PC-9 (cell line): ENCODE measurements around the gene LEPR. TPM values are rescaled to one million over a fixed set of nuclear protein-coding genes. Genes with fewer than 3 reads are reported as not detected.

Experiments used
- BruUV-seq: library from RNA; stranded (reverse); fragments of 400-500 nt; replicated peaks from 2 replicates; lab custom pipeline; 2021; lab: Mats Ljungman, UMichigan
- CTCF ChIA-PET: fragments of 300-600 bp; sonication (Branson Sonifier 250); formaldehyde crosslinking; loops from one replicate; lab custom pipeline; 2022; ENCODE audit warnings: antibody characterized with exemption; lab: Charles Lee
- POLR2A ChIA-PET: fragments of 300-600 bp; sonication (Branson Sonifier 250); formaldehyde crosslinking; loops from one replicate; lab custom pipeline; 2022; ENCODE audit warnings: antibody characterized with exemption; ENCODE audit not compliant: unreplicated experiment; lab: Charles Lee
- DNase-seq, 2 experiments: peaks; one replicate each; pipeline versions ENCODE4 v3.0.0 to v3.0.0-alpha.2; 2015 to 2022; ENCODE audit warnings: mixed read lengths in 1 of 2
- H2AFZ ChIP-seq: fragments of 200-600 bp; sonication (generic); 2 replicates; pipeline ENCODE4 v1.8.1; 2017; ENCODE audit warnings: antibody characterized with exemption
- H3F3A ChIP-seq: fragments of 200-600 bp; sonication (generic); 2 replicates; pipeline ENCODE4 v1.8.1; 2017; ENCODE audit warnings: antibody characterized with exemption, mild to moderate bottlenecking, low read depth; ENCODE audit not compliant: insufficient read depth
- H3K27ac ChIP-seq: fragments of 200-600 bp; sonication (generic); 2 replicates; pipeline ENCODE4 v1.6.1; 2016; ENCODE audit warnings: mixed run types
- H3K27me3 ChIP-seq: fragments of 200-600 bp; sonication (generic); 2 replicates; pipeline ENCODE4 v1.6.1; 2016; ENCODE audit warnings: low read depth, mixed run types; ENCODE audit not compliant: insufficient read depth
- H3K36me3 ChIP-seq: fragments of 200-600 bp; sonication (generic); 2 replicates; pipeline ENCODE4 v1.6.1; 2016; ENCODE audit warnings: low read depth, mixed run types
- H3K4me1 ChIP-seq: fragments of 200-600 bp; sonication (generic); replicated peaks from 2 replicates; pipeline ENCODE4 v1.6.1; 2016; ENCODE audit warnings: mixed run types; ENCODE audit not compliant: insufficient read depth
- H3K4me2 ChIP-seq: fragments of 200-600 bp; sonication (generic); 2 replicates; pipeline ENCODE4 v1.6.1; 2017; ENCODE audit warnings: mixed run types
- H3K4me3 ChIP-seq: fragments of 200-600 bp; sonication (generic); 2 replicates; pipeline ENCODE4 v1.6.1; 2016; ENCODE audit warnings: mixed run types
- H3K79me2 ChIP-seq: fragments of 200-600 bp; sonication (generic); 2 replicates; pipeline ENCODE4 v1.6.1; 2017; ENCODE audit warnings: low read depth, mixed run types
- H3K9me2 ChIP-seq: fragments of 200-600 bp; sonication (generic); 2 replicates; pipeline ENCODE4 v1.8.1; 2017; ENCODE audit warnings: mild to moderate bottlenecking; ENCODE audit not compliant: insufficient read depth
- H3K9me3 ChIP-seq: fragments of 200-600 bp; sonication (generic); 2 replicates; pipeline ENCODE4 v1.8.1; 2016; ENCODE audit warnings: low read depth; ENCODE audit not compliant: insufficient read depth
- H4K20me1 ChIP-seq: fragments of 200-600 bp; sonication (generic); 2 replicates; pipeline ENCODE4 v1.8.1; 2017; ENCODE audit not compliant: insufficient read depth
- EZH2 ChIP-seq: fragments of 200-600 bp; sonication (generic); IDR thresholded peaks from 2 replicates; pipeline ENCODE4 v1.8.0; 2017; ENCODE audit warnings: antibody characterized with exemption, low read depth
- intact Hi-C: fragments of 100-400 bp; cut with micrococcal nuclease; formaldehyde crosslinking; loops from one replicate; pipeline ENCODE4 v1.10.0; 2022; ENCODE audit not compliant: unreplicated experiment
- total RNA-seq: library from RNA; stranded (reverse); gene quantifications from 2 replicates; pipeline ENCODE4 v1.2.3, GENCODE V29; 2021
- TF ChIP-seq, protein P1 (sequence below): fragments of 200-600 bp; sonication (generic); conservative IDR thresholded peaks from 2 replicates; pipeline ENCODE4 v1.6.1; 2017; ENCODE audit warnings: mixed run types, antibody characterized with exemption, mild to moderate bottlenecking, moderate library complexity

The LEPR gene
- total RNA-seq, 1 experiment from 2014 or later: 34.8 TPM

DNA sequence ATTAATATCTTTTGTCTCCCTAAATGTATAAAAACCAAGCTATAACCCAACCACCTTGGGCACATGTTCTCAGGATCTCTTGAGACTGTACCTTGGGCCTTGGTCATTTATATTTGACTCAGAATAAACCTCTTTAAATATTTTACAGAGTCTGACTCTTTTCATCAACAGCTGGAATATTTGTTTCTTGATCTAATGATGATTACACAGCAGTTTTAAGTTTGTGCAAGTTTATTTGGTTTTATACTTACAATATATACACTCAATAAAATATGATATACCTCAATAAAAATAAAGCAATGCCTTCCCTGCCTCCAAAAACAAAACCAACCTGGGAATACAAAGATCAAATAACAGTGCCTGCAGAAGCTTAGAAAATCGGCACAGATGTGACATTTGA lies 22.0 kb downstream of the LEPR start:
- H3K4me2 ChIP-seq: no peak overlapping the region
- no peak overlapping the region for H2AFZ ChIP-seq
- H3K4me3 ChIP-seq: no peak overlapping the region
- H3K4me1 ChIP-seq: no peaks in the 10 kb centered on the region
- H3K27ac ChIP-seq: no peak overlapping the region
- ChIA-PET POLR2A (no interaction called here), CTCF (no interaction called here)
- no TSS peak for BruUV-seq
- no peaks in the 10 kb centered on the region for H3K79me2 ChIP-seq
- no peaks in the 10 kb centered on the region for H3K36me3 ChIP-seq
- H3K27me3 ChIP-seq: no peaks in the 10 kb centered on the region
- no peaks in the 10 kb centered on the region for H3K9me3 ChIP-seq
- no peaks in the 10 kb centered on the region; the same call in 1 of the 2 replicates for H3K9me2 ChIP-seq
- no peaks in the 10 kb centered on the region for H4K20me1 ChIP-seq
- no peak for TF ChIP-seq EZH2
- TF ChIP-seq, protein P1, sequence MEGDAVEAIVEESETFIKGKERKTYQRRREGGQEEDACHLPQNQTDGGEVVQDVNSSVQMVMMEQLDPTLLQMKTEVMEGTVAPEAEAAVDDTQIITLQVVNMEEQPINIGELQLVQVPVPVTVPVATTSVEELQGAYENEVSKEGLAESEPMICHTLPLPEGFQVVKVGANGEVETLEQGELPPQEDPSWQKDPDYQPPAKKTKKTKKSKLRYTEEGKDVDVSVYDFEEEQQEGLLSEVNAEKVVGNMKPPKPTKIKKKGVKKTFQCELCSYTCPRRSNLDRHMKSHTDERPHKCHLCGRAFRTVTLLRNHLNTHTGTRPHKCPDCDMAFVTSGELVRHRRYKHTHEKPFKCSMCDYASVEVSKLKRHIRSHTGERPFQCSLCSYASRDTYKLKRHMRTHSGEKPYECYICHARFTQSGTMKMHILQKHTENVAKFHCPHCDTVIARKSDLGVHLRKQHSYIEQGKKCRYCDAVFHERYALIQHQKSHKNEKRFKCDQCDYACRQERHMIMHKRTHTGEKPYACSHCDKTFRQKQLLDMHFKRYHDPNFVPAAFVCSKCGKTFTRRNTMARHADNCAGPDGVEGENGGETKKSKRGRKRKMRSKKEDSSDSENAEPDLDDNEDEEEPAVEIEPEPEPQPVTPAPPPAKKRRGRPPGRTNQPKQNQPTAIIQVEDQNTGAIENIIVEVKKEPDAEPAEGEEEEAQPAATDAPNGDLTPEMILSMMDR: no peak
- no peak for DNase-seq
- H3F3A ChIP-seq: no peaks in the 10 kb centered on the region
- intact Hi-C loops: no loop called here

DNA sequence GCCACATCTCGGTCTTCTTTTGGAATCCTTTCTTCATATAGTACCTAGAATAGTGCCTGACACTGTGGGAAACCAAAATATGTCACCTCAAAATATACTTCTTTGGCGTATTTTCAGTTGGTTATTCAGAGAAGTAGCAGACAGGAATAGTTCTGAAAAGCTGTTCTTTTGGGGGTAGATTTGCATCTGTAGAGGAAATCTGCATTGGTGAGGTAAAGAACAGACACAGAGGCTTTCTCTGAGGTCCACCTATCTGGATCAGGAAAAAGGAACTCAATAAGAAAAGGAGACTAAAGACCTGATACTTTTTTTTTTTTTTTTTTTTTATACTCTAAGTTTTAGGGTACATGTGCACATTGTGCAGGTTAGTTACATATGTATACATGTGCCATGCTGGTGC lies 23.2 kb downstream of the LEPR start:
- Histone ChIP-seq H2AFZ (no peak overlapping the region), H3K4me1 (no peaks in the 10 kb centered on the region), H3K4me3 (no peak overlapping the region), H3F3A (no peaks in the 10 kb centered on the region), H3K9me3 (no peaks in the 10 kb centered on the region), H3K36me3 (no peaks in the 10 kb centered on the region), H3K79me2 (no peaks in the 10 kb centered on the region), H3K27me3 (no peaks in the 10 kb centered on the region), H4K20me1 (no peaks in the 10 kb centered on the region), H3K27ac (no peak overlapping the region), H3K9me2 (no peaks in the 10 kb centered on the region; the same call in 1 of the 2 replicates), H3K4me2 (no peak overlapping the region)
- ChIA-PET POLR2A (no interaction called here), CTCF (no interaction called here)
- BruUV-seq: no TSS peak
- no peak for TF ChIP-seq EZH2
- TF ChIP-seq, protein P1: no peak
- intact Hi-C loops: no loop called here
- no peak for DNase-seq

DNA sequence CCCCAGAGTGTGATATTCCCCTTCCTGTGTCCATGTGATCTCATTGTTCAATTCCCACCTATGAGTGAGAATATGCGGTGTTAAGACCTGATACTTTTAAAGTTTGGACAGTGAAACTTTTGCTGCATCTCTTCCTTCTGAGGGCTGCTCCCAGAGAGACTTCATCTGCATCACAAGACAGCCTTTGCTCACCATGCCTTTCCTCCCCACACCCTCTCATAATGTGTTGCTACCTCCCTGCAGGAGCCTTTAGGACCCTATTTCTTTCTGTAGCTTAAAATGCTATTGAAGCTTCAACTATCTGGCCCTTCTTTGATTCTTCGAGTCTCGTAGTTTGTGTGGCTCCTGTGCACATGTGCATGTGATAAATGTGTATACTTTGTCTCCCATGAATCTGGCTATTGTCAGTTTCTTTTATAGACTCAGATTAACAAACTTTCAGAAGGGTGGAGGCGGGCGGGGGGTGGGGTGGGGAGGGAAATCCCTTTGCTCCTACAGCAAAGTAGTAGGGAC lies 23.7 kb downstream of the LEPR start:
- no peaks in the 10 kb centered on the region for H3K79me2 ChIP-seq
- CTCF ChIA-PET: no interaction called here
- H3K36me3 ChIP-seq: no peaks in the 10 kb centered on the region

More for the DNA sequence above, 23.7 kb downstream of the LEPR start:
- Histone ChIP-seq H3K9me2 (no peaks in the 10 kb centered on the region; the same call in 1 of the 2 replicates), H3K9me3 (no peaks in the 10 kb centered on the region), H4K20me1 (no peaks in the 10 kb centered on the region), H3K27ac (no peak overlapping the region), H3K4me1 (no peaks in the 10 kb centered on the region), H3F3A (no peaks in the 10 kb centered on the region), H3K27me3 (no peaks in the 10 kb centered on the region), H3K4me2 (no peak overlapping the region), H2AFZ (no peak overlapping the region), H3K4me3 (no peak overlapping the region)
- no peak for TF ChIP-seq EZH2
- TF ChIP-seq, protein P1: no peak
- no peak for DNase-seq
- no TSS peak for BruUV-seq
- POLR2A ChIA-PET: no interaction called here
- intact Hi-C loops: no loop called here
